GM21529 (cell line): ENCODE data around the gene RMDN2.
"Not testable (repeated sequence)": the region's sequence is repeated elsewhere in the genome, so short reads cannot be mapped to it uniquely, and the experiment has no call there.

ENCODE experiments used
- ATAC-seq: cut with Tn5 transposase; IDR thresholded peaks from one replicate; pipeline ENCODE4 v1.9.1; 2021; ENCODE audit not compliant: unreplicated experiment

RMDN2 gene

DNA sequence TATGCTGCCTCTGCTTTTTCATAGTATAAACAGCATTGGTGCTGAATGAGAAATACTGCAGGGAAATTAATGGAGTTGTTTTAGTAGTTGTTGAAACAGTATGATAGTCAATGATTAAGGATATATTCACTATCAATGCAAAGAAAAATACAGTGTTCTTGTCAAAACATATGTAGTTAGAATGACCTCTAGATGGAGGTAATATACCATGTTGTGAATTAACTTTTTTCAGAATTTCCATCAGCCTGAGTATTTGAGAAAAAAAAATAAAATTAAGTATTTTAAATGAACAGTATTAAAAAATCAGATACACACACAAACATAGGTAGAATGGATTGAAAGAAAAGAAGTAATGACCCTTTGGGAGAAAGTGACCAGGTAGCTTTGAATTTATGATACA, 59.5 kb downstream of the RMDN2 start:
- no peak for ATAC-seq

DNA sequence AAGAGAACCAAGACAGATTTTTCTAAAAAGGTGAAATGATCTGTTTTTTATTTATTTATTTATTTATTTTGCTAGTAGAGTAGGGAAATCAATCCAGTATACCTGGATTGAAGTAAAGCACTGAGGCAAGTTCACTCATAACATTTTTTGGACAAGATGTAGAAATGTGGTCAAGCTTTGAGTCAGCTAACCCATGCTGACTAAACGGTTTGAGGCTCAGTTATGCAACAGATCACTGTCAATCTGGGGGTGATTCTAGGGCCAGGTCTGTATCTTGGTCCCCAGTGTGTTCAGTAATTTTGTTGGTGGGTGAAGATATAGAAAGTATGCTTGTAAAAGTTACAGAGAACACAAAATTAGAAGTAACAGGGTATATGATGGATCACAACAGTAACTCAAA, 60.2 kb downstream of the RMDN2 start:
- ATAC-seq = no peak

DNA sequence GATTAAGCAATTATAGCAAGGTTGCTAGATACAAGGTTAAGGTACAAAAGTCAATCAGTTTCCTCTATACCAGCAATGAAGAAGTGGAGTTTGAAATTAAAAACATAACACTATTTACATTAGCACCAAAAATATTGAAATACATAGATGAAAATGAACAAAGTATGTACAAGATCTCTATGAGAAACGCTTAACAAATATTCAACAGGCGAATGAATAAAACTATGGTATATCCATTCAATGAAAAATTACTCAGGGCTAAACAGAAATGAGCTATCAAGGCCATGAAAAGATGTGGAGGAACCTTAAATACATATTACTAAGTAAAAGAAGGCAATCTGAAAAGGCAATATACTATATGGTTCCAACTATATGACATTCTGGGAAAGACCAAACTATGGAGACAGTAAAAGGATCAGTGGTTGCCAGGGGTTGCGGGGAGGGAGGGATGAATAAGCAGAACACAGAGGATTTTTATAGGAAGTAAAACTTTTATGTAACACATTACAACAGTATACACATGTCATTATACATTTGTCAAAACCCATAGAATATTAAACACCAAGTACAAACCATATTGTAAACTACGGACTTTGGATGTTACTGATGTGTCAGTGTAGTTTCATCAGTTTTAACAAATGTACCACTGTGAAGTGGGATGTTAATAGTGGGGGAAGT, 62.1 kb downstream of the RMDN2 start:
- ATAC-seq = no peak

DNA sequence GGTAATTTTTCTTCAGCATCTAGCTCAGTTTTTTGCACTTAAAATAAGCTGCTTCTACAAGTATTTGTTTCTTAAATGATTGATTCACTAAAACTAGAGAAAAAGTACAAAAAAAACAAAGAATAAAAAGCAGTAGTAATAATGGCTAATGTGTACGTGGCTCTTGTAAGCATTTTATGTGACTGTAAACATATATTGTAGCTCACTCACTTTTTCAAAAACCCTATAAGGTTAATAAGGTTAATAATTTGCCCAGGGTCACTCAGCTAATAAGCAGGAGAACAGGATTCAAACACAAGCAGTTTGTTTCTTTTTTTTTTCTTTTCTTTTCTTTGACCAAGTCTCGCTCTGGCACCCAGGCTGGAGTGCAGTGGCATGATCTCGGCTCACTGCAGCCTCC, 67.5 kb downstream of the RMDN2 start:
- no peak for ATAC-seq

DNA sequence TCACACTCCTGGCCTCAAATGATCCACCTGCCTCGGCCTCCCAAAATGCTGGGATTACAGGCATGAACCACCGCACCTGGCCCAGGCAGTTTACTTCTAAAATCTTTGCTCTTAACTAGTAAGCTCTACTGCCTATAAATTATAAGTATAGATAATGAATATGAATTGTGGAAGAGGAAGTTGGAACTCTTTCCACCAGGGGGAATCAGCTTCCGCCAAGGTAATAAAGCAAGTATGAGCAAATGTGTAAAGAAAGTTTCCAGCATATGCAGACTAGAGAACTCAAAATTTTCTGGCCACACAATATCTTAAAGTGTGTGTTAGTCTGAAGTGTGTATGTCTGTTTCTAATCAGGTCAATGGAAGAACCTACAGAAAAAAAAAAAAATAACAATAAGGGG, 68.1 kb downstream of the RMDN2 start:
- no peak for ATAC-seq

DNA sequence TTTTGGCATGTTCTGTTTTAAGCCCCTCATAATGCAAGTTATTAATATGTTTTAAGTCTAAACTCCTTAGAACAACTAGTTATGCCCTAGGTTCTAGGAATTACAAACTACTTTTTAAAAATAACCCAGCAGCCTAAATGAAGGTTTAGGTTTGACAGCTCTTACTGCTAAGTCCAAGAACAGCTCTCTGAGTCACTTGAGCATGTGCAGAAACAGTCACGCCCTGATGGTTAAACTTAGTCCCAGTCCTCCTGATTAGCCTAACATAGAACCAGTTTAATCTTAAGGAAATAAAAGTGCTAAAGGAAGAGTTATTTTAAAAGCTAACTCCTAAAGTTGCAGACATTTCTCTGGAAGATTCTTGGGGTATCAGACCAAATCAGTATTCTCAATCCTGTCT, 72.5 kb downstream of the RMDN2 start:
- ATAC-seq = no peak

DNA sequence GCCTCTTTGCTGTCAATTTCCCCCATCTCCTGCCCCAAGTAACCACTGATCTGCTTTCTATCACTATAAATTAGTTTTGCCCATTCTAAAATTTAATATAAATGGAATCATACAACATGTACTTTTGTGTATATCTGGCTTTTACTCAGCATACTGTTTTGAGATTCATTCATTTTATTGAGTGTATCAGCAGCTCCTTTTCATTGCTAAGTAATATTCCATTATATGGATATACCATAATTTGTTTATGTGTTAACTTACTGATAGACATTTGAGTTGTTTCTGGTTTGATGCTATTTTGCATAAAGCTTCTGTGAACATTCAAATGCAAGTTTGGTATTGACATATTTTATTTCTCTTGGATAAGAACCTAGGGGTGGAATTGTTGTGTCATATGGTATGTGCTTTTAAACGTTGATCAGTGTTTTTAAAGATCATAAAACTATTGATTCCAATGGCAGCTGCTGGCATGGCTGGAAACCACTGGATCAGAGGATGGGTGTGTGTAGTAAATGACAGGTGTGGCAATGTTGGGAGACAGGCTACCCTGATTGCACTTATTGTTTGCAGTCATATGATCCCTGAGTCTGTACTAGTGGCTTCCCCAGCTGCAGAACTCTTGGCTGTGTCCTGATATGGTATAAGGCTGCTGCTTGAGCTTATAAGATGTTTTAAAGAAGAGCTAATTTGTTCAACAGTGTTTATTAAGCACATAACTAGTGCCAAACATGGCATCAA, 75.6 kb downstream of the RMDN2 start:
- ATAC-seq = no peak

DNA sequence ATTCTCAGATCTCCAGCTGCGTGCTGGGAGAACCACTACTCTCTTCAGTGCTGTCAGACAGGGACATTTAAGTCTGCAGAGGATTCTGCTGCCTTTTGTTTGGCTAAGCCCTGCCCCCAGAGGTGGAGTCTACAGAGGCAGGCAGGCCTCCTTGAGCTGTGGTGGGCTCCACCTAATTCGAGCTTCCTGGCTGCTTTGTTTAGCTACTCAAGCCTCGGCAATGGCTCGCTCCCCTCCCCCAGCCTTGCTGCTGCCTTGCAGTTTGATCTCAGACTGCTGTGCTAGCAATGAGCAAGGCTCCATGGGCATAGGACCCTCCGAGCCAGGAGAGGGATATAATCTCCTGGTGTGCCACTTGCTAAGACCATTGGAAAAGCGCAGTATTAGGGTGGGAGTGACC, 85.1 kb downstream of the RMDN2 start:
- ATAC-seq = not testable (repeated sequence)

DNA sequence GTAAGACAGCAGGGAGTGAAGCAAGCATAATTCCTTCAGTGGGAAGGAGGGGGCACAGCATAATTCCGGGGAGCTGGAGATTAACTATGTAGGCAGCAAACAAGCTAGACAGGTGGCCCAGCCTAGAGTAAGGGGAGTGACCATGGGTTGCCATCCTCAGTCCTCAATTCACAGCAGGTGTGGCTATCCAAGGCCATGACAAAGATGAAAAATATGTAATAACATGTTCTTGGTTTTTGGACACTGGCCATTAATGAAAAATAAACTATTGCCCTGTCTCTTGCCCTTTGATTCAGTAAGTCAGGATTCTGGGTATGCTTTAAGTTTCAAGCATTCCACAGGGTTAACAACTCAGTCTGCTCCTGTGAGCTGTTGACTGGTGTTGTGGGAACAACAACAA, 85.9 kb downstream of the RMDN2 start:
- ATAC-seq = no peak

DNA sequence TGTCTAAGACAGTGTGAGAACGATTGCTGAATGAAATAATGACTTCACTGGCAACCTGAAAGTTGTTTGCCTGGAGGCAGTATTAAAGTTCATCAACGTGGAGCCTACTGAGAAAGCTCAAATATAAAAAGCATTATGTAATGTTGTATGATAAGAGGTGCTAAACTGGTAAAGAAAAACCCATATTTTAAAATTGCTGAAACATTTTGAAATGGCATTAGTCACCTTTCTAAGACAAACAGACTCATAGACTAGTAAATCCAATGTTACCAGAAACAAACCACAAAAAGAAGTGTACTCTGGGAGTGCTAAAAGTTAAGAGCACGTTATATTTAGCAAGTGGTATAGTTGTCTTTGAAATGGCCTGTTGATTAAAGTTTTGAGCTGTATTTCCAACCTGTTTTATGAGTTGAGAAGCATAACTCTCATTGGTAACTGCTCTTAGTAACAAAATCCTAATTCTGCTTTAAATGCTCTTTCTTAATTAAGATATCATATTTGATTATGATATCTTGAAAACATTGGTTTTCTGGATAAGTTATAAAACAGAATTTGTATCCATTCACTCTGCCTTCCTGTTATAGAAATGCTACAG, 88.2 kb downstream of the RMDN2 start:
- ATAC-seq = no peak

DNA sequence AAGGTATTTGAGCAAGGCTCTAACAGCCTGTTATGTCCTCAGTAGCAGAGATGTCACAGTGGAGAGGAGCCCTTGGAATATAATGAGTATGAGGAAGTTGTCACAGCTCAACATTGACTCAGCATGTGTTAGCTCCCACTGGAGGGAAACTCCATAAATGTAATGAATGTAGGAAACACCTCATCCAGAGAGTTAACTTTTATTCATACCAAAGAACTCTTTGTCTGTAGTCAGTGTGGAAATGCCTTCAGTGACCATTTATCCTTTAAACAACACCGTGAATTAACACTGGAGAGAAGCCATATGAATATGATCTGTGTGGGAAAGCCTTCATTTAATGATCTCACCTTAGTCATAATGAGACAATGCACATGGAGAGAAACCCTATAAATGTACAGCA, 91.1 kb downstream of the RMDN2 start:
- no peak for ATAC-seq

DNA sequence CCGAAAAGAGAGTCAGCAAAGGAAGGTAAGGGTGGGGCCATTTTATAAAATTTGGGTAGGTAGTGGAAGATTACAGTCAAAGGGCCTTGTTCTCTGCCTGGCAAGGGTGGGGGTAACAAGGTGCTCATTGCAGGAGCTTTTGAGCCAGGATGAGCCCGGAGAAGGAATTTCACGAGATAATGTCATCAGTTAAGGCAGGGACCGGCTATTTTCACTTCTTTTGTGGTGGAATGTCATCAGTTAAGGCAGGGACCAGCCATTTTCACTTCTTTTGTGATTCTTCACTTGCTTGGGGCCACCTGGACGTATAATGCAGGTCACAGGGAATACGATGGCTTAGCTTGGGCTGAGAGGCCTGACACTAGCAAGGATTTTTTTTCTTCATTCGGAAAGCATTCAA, 92.7 kb downstream of the RMDN2 start:
- ATAC-seq = no peak

DNA sequence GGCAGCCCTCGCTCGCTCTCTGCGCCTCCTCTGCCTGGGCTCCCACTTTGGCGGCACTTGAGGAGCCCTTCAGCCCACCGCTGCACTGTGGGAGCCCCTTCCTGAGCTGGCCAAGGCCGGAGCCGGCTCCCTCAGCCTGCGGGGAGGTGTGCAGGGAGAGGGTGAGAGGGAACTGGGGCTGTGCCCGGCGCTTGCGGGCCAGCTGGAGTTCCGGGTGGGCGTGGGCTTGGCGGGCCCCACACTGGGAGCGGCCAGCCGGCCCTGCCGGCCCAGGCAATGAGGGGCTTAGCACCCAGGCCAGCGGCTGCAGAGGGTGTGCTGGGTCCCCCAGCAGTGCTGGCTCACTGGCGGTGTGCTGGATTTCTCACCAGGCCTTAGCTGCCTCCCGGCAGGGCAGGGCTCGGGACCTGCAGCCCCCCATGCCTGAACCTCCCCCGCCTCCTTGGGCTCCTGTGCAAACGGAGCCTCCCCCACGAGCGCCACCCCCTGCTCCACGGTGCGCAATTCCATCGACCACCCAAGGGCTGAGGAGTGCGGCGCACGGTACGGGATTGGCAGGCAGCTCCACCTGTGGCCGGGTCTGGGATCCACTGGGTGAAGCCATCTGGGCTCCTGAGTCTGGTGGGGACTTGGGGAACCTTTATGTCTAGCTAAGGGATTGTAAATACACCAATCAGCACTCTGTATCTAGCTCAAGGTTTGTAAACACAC, 95.4 kb downstream of the RMDN2 start:
- not testable (repeated sequence) for ATAC-seq

DNA sequence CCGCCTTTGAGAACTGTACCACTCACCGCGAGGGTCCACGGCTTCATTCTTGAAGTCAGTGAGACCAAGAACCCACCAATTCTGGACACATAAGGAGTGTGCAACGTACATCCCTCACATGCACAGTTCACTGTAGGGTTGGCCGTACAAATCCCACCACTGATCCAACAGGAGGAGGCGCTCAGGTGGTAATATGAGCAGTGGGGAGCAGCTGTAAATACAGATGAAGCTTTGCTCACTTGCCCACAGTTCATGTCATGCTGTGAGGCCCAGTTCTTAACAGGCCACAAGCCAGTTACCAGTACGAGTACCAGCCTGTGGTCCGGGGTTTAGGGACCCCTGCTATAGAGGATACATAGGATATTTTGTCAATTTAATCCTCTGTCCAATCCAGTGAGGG, 96.5 kb downstream of the RMDN2 start:
- no peak for ATAC-seq

DNA sequence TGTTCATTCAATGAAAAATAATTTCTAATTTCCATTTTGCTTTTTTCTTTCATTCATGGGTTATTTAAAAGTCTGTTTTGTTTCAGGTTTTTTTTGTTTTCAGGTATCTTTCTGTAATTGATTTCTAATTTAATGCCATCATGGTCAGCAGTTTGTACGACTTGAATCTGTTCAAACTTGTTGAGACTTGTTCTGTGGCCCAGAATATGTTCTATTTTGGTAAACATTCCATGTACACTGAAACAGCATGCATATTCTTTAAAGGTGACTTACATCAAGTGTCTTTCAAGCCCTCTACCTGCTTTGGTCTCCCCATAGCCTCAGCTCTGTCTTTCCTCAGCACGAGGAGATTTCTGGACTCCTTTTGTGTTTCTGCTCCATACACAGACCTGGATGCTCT, 101.8 kb downstream of the RMDN2 start:
- no peak for ATAC-seq

DNA sequence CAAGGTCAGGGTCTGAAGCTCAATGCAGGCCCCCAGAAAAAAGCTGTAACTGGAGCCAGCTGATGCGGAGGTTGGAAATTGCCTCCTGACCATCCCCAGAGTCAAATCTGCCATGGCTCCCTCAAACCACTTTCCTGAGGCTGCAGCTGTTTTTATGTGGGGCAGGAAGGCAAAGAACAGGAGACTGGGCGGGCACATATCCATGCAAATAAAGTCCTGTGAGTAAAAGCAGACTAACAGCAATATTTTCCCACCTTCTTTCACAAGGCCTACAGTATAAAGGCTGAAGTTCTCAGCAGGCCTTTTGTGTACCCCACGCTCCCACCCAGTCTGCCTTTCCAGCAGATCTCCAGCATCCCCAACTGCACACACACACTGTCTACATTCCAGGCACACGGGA, 103.7 kb downstream of the RMDN2 start:
- ATAC-seq = no peak

DNA sequence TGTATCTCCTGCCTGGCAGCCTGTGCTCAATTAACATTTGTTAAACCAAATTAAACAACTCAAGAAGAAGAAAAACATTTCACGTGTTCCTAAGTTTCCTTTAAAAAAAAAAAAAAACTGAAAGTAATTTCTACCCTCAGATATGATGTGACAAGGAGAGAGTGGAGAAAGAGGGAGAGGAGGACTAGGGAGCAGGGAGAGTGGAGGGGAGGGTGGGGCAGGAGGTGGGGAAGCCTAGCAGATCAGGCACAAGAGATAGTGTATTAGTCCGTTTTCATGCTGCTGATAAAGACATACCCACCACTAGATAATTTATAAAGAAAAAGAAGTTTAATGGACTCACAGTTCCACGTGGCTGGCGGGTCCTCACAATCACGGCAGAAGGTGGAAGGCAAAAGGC, 104.4 kb downstream of the RMDN2 start:
- ATAC-seq = no peak

DNA sequence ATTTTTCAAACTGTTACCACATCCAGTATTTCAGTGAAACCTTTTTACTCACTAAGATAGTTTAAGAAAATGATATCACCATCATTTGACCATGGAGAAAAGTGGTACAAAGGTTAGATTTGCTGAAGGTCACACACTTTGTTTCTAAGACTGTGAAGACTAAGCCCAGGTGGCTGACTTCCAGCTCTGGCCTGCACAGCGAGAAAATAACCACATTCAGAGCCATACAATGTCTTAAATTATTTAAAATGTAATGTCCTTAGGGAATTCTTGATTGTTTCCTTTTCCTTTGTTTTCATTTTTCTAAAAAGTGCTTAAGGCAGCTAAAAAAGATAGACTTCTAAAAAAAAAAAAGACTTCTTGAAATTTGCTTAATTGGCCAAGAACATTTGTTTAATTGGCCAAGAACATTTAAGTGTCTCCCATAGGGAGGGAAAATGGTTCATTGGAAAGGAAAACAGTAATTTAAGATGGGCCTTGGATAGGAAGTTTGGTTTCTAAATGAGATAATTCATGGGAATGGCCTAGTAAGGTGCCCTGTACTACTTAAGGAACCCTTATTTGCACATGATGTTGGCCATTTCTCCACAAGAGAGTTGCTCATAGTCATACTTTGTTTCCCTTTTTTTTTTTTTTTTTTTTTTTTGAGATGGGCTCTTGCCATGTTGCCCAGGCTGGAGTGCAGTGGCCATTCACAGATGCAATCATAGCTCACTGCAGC, 105.7 kb downstream of the RMDN2 start:
- no peak for ATAC-seq

DNA sequence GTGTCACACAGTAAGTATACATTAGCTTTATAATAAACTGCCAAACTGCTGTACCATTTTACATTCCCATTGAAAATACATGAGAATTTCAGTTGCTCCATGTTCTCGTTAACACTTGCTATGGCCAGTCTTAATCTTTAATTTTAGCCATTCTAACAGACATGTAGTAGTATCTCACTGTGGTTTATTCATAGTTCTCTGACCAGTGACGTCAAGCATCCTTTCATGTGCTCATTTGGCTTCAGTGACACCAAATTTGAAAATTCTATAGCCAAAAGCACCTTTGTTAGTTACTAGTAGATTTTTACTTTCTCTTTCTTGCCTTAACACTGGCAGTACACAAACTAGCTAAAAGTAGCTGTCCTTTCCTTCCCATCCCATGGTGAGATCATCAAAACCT, 107.9 kb downstream of the RMDN2 start:
- no peak for ATAC-seq

DNA sequence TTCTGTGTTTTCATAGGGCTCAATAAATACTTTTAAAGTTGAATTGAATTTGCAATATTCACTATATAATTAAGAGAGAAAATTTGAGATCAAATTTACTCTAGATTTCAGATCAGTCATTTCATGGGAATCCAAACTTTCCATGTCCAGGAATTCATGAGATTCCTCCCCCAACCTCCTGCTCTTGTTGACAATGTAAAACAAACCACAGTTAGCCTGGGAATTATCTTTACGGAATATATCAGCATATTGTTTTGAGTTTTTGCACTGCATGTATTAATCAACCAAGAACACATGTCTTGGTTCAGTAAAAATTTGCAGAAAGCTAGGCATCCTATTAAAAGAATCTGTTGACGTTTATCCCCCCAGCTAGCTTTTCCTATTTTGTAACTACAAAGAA, 108.6 kb downstream of the RMDN2 start:
- ATAC-seq = no peak

DNA sequence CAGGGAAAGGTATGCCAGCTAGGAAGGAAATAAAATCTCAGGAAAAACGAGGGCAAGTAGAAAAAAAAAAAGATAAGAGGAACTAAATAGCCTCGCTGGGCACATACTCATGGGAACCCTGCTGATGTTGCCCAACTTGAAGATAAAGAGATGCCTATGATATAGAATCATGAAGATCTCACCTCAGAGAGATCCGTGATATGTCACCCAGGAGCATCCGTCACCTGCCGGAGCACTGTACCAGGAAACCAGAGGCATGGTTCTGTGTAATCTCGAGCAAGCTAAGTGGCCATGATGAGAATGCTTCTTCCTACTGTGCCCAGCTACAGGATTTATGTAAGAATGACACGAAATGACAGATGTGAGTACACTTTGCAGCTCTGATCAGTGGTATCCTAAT, 110.9 kb downstream of the RMDN2 start:
- no peak for ATAC-seq
